GM23248 (cell line): ENCODE data around the gene DOCK3. TPM values are rescaled to one million over a fixed set of nuclear protein-coding genes. Genes with fewer than 3 reads are reported as not detected.
"Not testable (repeated sequence)": the region's sequence is repeated elsewhere in the genome, so short reads cannot be mapped to it uniquely, and the experiment has no call there.

Source experiments
- DNase-seq: peaks from one replicate; pipeline ENCODE4 v3.0.0-alpha.2; 2015
- H2AFZ ChIP-seq: fragments of 200-600 bp; sonication (generic); 2 replicates; pipeline ENCODE4 v1.6.1; 2016; ENCODE audit warnings: antibody characterized with exemption
- H3F3A ChIP-seq: fragments of 200-600 bp; sonication (generic); 2 replicates; pipeline ENCODE4 v1.6.1; 2016; ENCODE audit warnings: mild to moderate bottlenecking, antibody characterized with exemption, mixed run types; ENCODE audit not compliant: insufficient read depth
- H3K27ac ChIP-seq: fragments of 200-600 bp; sonication (generic); 2 replicates; pipeline ENCODE4 v1.5.1; 2016; ENCODE audit warnings: mild to moderate bottlenecking
- H3K27me3 ChIP-seq: fragments of 200-600 bp; sonication (generic); replicated peaks from 2 replicates; pipeline ENCODE4 v1.6.1; 2016; ENCODE audit warnings: mild to moderate bottlenecking; ENCODE audit not compliant: insufficient read depth
- H3K36me3 ChIP-seq: fragments of 200-600 bp; sonication (generic); 2 replicates; pipeline ENCODE4 v1.6.1; 2016; ENCODE audit warnings: low read depth, mild to moderate bottlenecking
- H3K4me1 ChIP-seq: fragments of 200-600 bp; sonication (generic); 2 replicates; pipeline ENCODE4 v1.6.1; 2016; ENCODE audit warnings: mild to moderate bottlenecking; ENCODE audit not compliant: insufficient read depth
- H3K4me2 ChIP-seq: fragments of 200-600 bp; sonication (generic); one replicate; pipeline ENCODE4 v1.6.1; 2016; ENCODE audit warnings: mild to moderate bottlenecking; ENCODE audit not compliant: unreplicated experiment
- H3K4me3 ChIP-seq: fragments of 200-600 bp; sonication (generic); 2 replicates; pipeline ENCODE4 v1.5.1; 2016; ENCODE audit warnings: mild to moderate bottlenecking
- H3K79me2 ChIP-seq: fragments of 200-600 bp; sonication (generic); 2 replicates; pipeline ENCODE4 v1.6.1; 2016; ENCODE audit warnings: mild to moderate bottlenecking; ENCODE audit not compliant: insufficient read depth
- H3K9ac ChIP-seq: fragments of 200-600 bp; sonication (generic); 2 replicates; pipeline ENCODE4 v1.6.1; 2016; ENCODE audit warnings: mild to moderate bottlenecking
- H3K9me2 ChIP-seq: fragments of 200-600 bp; sonication (generic); 2 replicates; pipeline ENCODE4 v1.6.1; 2016; ENCODE audit warnings: mixed run types, mild to moderate bottlenecking, moderate library complexity; ENCODE audit not compliant: insufficient read depth
- H3K9me3 ChIP-seq: fragments of 200-600 bp; sonication (generic); one replicate; pipeline ENCODE4 v1.6.1; 2017; ENCODE audit warnings: low read depth
- H4K20me1 ChIP-seq: fragments of 200-600 bp; sonication (generic); 2 replicates; pipeline ENCODE4 v1.6.0; 2016; ENCODE audit not compliant: insufficient read depth
- EZH2 ChIP-seq: fragments of 200-600 bp; sonication (generic); IDR thresholded peaks from 2 replicates; pipeline ENCODE4 v1.6.1; 2018; ENCODE audit warnings: antibody characterized with exemption, mild to moderate bottlenecking; ENCODE audit not compliant: insufficient read depth, poor library complexity, severe bottlenecking
- EZH2phosphoT487 ChIP-seq: fragments of 200-600 bp; sonication (generic); IDR thresholded peaks from 2 replicates; pipeline ENCODE4 v1.6.1; 2018; ENCODE audit warnings: antibody characterized with exemption, moderate library complexity, mild to moderate bottlenecking, low read depth; ENCODE audit not compliant: insufficient read depth
- WGBS, 2 experiments: methylation state at CpG; one replicate each; pipeline ENCODE4 v1.1.6; 2015 to 2017; ENCODE audit warnings: low lambda C conversion rate in 2 of 2, low coverage in 1 of 2; ENCODE audit errors: missing lambda C conversion rate in 2 of 2; 5-methylcytosine and 5-hydroxymethylcytosine counted together
- in situ Hi-C: fragments of 300-500 bp; cut with MboI; formaldehyde crosslinking; loops from 2 replicates; pipeline ENCODE4 v1.15.0; 2020
- polyA plus RNA-seq: library from polyadenylated mRNA; unstranded; fragments of >200 nt; fragmentation: Nextera tagmentation; extraction: Ambion mirVana; gene quantifications from 2 replicates; pipeline ENCODE4 v1.2.1, GENCODE V29; 2016
- total RNA-seq: library from RNA; depleted of rRNA; stranded (reverse); fragments of >200 nt; shearing (Covaris generic); gene quantifications from 2 replicates; pipeline ENCODE4 v1.2.3, GENCODE V29; 2014

DOCK3 gene
- total and polyA plus RNA-seq, 2 experiments from 2014 or later, result 0.23 to 0.43 TPM

GRCh38 chr3:50912746-50913145 lies 238.0 kb downstream of the DOCK3 start:
- Histone ChIP-seq H3K27me3 (no peaks in the 10 kb centered on the region), H4K20me1 (no peaks in the 10 kb centered on the region), H3K9me2 (no peaks in the 10 kb centered on the region), H3K36me3 (no peaks in the 10 kb centered on the region), H3F3A (no peaks in the 10 kb centered on the region), H3K9me3 (no peaks in the 10 kb centered on the region), H2AFZ (no peak overlapping the region), H3K9ac (no peak overlapping the region), H3K4me1 (no peaks in the 10 kb centered on the region), H3K4me2 (no peak overlapping the region), H3K79me2 (no peaks in the 10 kb centered on the region), H3K27ac (no peak overlapping the region), H3K4me3 (no peak overlapping the region)
- TF ChIP-seq EZH2phosphoT487 (no peak), EZH2 (no peak)
- 35 to 43% methylated on average over 6 of the region's 6 CpGs for WGBS, 2 experiments
- no peak for DNase-seq
- in situ Hi-C loops, result no loop called here

GRCh38 chr3:50913260-50913659 lies 238.5 kb downstream of the DOCK3 start:
- Histone ChIP-seq H3K4me1 (no peaks in the 10 kb centered on the region), H3K9ac (no peak overlapping the region), H3F3A (no peaks in the 10 kb centered on the region), H3K27me3 (no peaks in the 10 kb centered on the region), H3K4me3 (no peak overlapping the region), H3K79me2 (no peaks in the 10 kb centered on the region), H2AFZ (no peak overlapping the region), H3K27ac (no peak overlapping the region), H3K9me2 (no peaks in the 10 kb centered on the region), H3K36me3 (no peaks in the 10 kb centered on the region), H3K9me3 (no peaks in the 10 kb centered on the region), H4K20me1 (no peaks in the 10 kb centered on the region), H3K4me2 (no peak overlapping the region)
- no peak for DNase-seq
- no peak for TF ChIP-seq EZH2phosphoT487
- in situ Hi-C loops, result no loop called here
- WGBS, 2 experiments, result 53 to 67% methylated on average over 1 of the region's 1 CpG

- H3K27ac ChIP-seq, DNase-seq, in situ Hi-C loops, H2AFZ ChIP-seq, H4K20me1 ChIP-seq, H3K9ac ChIP-seq, H3K27me3 ChIP-seq, H3K4me2 ChIP-seq, H3K4me1 ChIP-seq, H3K4me3 ChIP-seq, H3F3A ChIP-seq, H3K9me2 ChIP-seq, H3K36me3 ChIP-seq, H3K9me3 ChIP-seq, H3K79me2 ChIP-seq: not testable (repeated sequence)
- 37 to 44% methylated on average over 5 of the region's 5 CpGs for WGBS, 2 experiments
Observed at GRCh38 chr3:50922071-50922470, 247.3 kb downstream of the DOCK3 start.

- H3K79me2 ChIP-seq, result no peaks in the 10 kb centered on the region
- no peak overlapping the region for H3K4me2 ChIP-seq
- H3K9me2 ChIP-seq, result no peaks in the 10 kb centered on the region
- no peak overlapping the region for H3K9ac ChIP-seq
- H3F3A ChIP-seq, result no peaks in the 10 kb centered on the region
- DNase-seq, result no peak
- H3K9me3 ChIP-seq, result no peaks in the 10 kb centered on the region
- H3K36me3 ChIP-seq, result no peaks in the 10 kb centered on the region
- no peak overlapping the region for H3K27ac ChIP-seq
- WGBS, 2 experiments, result 27 to 32% methylated on average over 1 of the region's 1 CpG
- no peaks in the 10 kb centered on the region for H4K20me1 ChIP-seq
- H3K27me3 ChIP-seq, result no peaks in the 10 kb centered on the region
- no peaks in the 10 kb centered on the region for H3K4me1 ChIP-seq
- no peak overlapping the region for H3K4me3 ChIP-seq
- TF ChIP-seq EZH2phosphoT487 (no peak), EZH2 (no peak)
- in situ Hi-C loops, result no loop called here
- no peak overlapping the region for H2AFZ ChIP-seq
Observed at GRCh38 chr3:50923955-50924354, 249.2 kb downstream of the DOCK3 start.

- Histone ChIP-seq H3K9ac (no peak overlapping the region), H3K79me2 (no peaks in the 10 kb centered on the region), H2AFZ (no peak overlapping the region), H3K4me3 (no peak overlapping the region), H3K9me2 (no peaks in the 10 kb centered on the region), H3K4me1 (no peaks in the 10 kb centered on the region), H3K9me3 (no peaks in the 10 kb centered on the region), H4K20me1 (no peaks in the 10 kb centered on the region), H3K27me3 (no peaks in the 10 kb centered on the region), H3K4me2 (no peak overlapping the region), H3K36me3 (no peaks in the 10 kb centered on the region), H3F3A (no peaks in the 10 kb centered on the region), H3K27ac (no peak overlapping the region)
- in situ Hi-C loops, result no loop called here
- no peak for DNase-seq
- WGBS, 2 experiments, result 53 to 60% methylated on average over 2 of the region's 2 CpGs
- TF ChIP-seq EZH2 (no peak), EZH2phosphoT487 (no peak)
Observed at GRCh38 chr3:50924638-50925037, 249.9 kb downstream of the DOCK3 start.
